Activated naive CD8-positive, alpha-beta T cell treated with anti-CD3 and anti-CD28 coated beads for 36 hours (primary cell): Measurements from ENCODE around the gene KCNK1. TPM values are rescaled to one million over a fixed set of nuclear protein-coding genes. Genes with fewer than 3 reads are reported as not detected.

Experiments used
- DNase-seq: peaks from one replicate; pipeline ENCODE4 v3.0.0; 2021
- H3K27ac Mint-ChIP-seq: one replicate; pipeline ENCODE4 v1.8.0; 2022; ENCODE audit warnings: mild to moderate bottlenecking, moderate library complexity, mixed read lengths
- H3K27me3 Mint-ChIP-seq: one replicate; pipeline ENCODE4 v1.8.0; 2022; ENCODE audit warnings: mild to moderate bottlenecking, mixed read lengths
- H3K36me3 Mint-ChIP-seq: one replicate; pipeline ENCODE4 v1.8.0; 2021; ENCODE audit warnings: mild to moderate bottlenecking, mixed read lengths
- H3K4me1 Mint-ChIP-seq: one replicate; pipeline ENCODE4 v1.8.0; 2021; ENCODE audit warnings: mixed read lengths
- H3K4me3 Mint-ChIP-seq: one replicate; pipeline ENCODE4 v1.8.0; 2022; ENCODE audit warnings: mild to moderate bottlenecking, moderate library complexity, mixed read lengths
- H3K9me3 Mint-ChIP-seq: one replicate; pipeline ENCODE4 v1.8.0; 2022; ENCODE audit warnings: mixed read lengths
- total RNA-seq, 2 experiments: library from RNA; stranded (reverse); gene quantifications; one replicate each; pipeline ENCODE4 v1.2.3, GENCODE V29; 2021

The KCNK1 gene
- total RNA-seq, 2 experiments from 2014 or later, result not detected

DNA sequence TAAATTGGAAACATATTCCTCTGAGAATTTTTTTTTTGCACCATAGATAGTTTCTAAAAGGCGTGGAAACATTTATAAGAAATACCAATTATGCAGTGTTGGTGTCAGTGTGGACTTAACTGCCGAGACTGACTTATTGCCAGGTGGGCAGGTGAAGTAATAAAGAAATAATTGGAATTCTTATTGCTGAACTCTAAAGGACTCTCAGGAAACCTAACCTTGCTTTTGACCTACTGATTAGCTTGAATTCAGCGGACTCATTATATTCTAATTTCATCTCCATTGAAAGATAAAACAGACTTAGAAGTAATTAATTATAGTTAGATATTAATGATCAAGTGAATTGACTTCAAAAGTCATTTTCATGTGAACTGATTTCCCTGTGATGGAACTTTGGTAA is 26.3 kb downstream of the KCNK1 start:
- Mint-ChIP-seq H3K36me3 (peaks cover 2% of the 10 kb centered on the region), H3K27me3 (peaks cover 4% of the 10 kb centered on the region), H3K9me3 (peaks cover 2% of the 10 kb centered on the region), H3K4me1 (no peaks in the 10 kb centered on the region), H3K27ac (no peak overlapping the region), H3K4me3 (no peak overlapping the region)
- no peak for DNase-seq

GRCh38 chr1:233641029-233641428 is 27.1 kb downstream of the KCNK1 start:
- H3K27ac Mint-ChIP-seq, result no peak overlapping the region
- DNase-seq, result no peak
- H3K9me3 Mint-ChIP-seq, result peaks cover 2% of the 10 kb centered on the region
- H3K36me3 Mint-ChIP-seq, result peaks cover 2% of the 10 kb centered on the region
- no peak overlapping the region for H3K4me3 Mint-ChIP-seq
- no peaks in the 10 kb centered on the region for H3K4me1 Mint-ChIP-seq
- H3K27me3 Mint-ChIP-seq, result peaks cover 4% of the 10 kb centered on the region

- no peak overlapping the region for H3K4me3 Mint-ChIP-seq
- no peaks in the 10 kb centered on the region for H3K36me3 Mint-ChIP-seq
- no peaks in the 10 kb centered on the region for H3K27me3 Mint-ChIP-seq
- peaks cover 1% of the 10 kb centered on the region for H3K9me3 Mint-ChIP-seq
- H3K4me1 Mint-ChIP-seq, result no peaks in the 10 kb centered on the region
- H3K27ac Mint-ChIP-seq, result no peak overlapping the region
- DNase-seq, result no peak
Measured at GRCh38 chr1:233647073-233647472, 33.2 kb downstream of the KCNK1 start.

DNA sequence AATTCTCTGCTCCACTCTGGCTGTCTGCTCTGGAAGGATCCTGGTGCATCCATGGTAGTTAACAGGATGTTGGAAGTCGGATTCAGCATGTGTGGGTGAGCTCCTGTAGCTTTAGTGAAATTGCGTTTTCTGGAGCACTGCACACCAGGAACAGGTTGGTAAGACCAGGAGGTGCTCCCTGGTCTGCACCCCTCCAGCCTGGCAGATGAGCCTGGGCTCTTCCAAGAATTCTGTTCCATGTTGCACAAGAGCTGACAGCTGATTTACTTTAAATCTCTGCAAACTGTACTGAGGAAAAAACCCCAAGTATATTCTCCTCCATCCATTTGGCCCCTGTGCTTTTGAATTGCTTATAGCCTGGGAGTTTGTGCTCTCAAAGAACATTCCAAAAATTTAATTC is 33.7 kb downstream of the KCNK1 start:
- Mint-ChIP-seq H3K4me1 (no peaks in the 10 kb centered on the region), H3K27me3 (no peaks in the 10 kb centered on the region), H3K4me3 (no peak overlapping the region), H3K36me3 (no peaks in the 10 kb centered on the region), H3K27ac (no peak overlapping the region), H3K9me3 (peaks cover 1% of the 10 kb centered on the region)
- no peak for DNase-seq

GRCh38 chr1:233651061-233651460 is 37.2 kb downstream of the KCNK1 start:
- Mint-ChIP-seq H3K36me3 (no peaks in the 10 kb centered on the region), H3K4me1 (no peaks in the 10 kb centered on the region), H3K27me3 (no peaks in the 10 kb centered on the region), H3K4me3 (no peak overlapping the region), H3K27ac (no peak overlapping the region), H3K9me3 (peaks cover 1% of the 10 kb centered on the region)
- no peak for DNase-seq

DNA sequence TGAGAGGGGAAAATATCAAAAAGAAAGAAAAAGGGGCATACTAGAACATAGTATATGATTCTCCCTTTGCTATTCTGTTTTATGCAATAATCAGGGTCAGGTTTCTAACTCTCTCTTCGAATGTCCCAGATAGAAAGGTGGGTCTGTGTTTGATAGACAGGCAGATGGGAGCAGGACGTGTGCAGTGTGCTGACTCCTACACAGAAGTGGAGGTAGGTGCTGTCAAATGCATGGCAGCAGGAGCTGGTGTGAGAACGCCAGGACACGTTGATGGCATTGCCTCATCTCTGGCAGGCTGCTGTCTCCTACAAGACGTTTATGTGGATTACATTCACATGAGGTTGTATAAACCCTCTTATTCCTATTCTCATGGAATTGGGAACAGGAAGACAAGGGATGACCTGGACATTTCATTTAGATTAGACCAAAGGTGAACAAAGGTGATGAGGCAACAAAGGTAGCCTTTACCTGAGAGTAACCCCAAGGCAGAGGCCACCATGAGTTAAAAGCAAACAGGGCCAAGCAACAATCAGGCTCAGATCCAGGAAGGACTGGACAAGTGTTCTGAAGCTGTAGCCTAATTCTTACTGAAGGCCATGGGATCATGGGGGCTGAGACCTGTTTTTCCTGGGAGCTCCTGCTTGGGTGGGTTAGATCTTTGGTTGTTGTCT is 37.8 kb downstream of the KCNK1 start:
- no peak overlapping the region for H3K4me3 Mint-ChIP-seq
- H3K36me3 Mint-ChIP-seq, result no peaks in the 10 kb centered on the region
- H3K27ac Mint-ChIP-seq, result no peak overlapping the region
- no peak for DNase-seq
- no peaks in the 10 kb centered on the region for H3K27me3 Mint-ChIP-seq
- H3K4me1 Mint-ChIP-seq, result no peaks in the 10 kb centered on the region
- H3K9me3 Mint-ChIP-seq, result peaks cover 1% of the 10 kb centered on the region

GRCh38 chr1:233652526-233652925 is 38.6 kb downstream of the KCNK1 start:
- H3K36me3 Mint-ChIP-seq, result no peaks in the 10 kb centered on the region

GRCh38 chr1:233654658-233655280 is 40.9 kb downstream of the KCNK1 start:
- H3K27me3 Mint-ChIP-seq, result no peaks in the 10 kb centered on the region
- no peaks in the 10 kb centered on the region for H3K9me3 Mint-ChIP-seq
- no peaks in the 10 kb centered on the region for H3K4me1 Mint-ChIP-seq
- no peak overlapping the region for H3K4me3 Mint-ChIP-seq
- H3K27ac Mint-ChIP-seq, result no peak overlapping the region
- no peaks in the 10 kb centered on the region for H3K36me3 Mint-ChIP-seq
- DNase-seq, result no peak

More at GRCh38 chr1:233652526-233652925, 38.6 kb downstream of the KCNK1 start:
- no peak for DNase-seq
- Mint-ChIP-seq H3K4me3 (no peak overlapping the region), H3K27ac (no peak overlapping the region), H3K27me3 (no peaks in the 10 kb centered on the region), H3K4me1 (no peaks in the 10 kb centered on the region), H3K9me3 (peaks cover 1% of the 10 kb centered on the region)

GRCh38 chr1:233655301-233655740 is 41.4 kb downstream of the KCNK1 start:
- Mint-ChIP-seq H3K9me3 (no peaks in the 10 kb centered on the region), H3K4me3 (no peak overlapping the region), H3K36me3 (no peaks in the 10 kb centered on the region), H3K27ac (no peak overlapping the region), H3K4me1 (no peaks in the 10 kb centered on the region), H3K27me3 (no peaks in the 10 kb centered on the region)
- DNase-seq, result no peak

GRCh38 chr1:233656032-233656635 is 42.2 kb downstream of the KCNK1 start:
- no peak for DNase-seq
- H3K4me3 Mint-ChIP-seq, result no peak overlapping the region
- H3K27me3 Mint-ChIP-seq, result no peaks in the 10 kb centered on the region
- H3K27ac Mint-ChIP-seq, result no peak overlapping the region
- H3K36me3 Mint-ChIP-seq, result no peaks in the 10 kb centered on the region
- no peaks in the 10 kb centered on the region for H3K9me3 Mint-ChIP-seq
- H3K4me1 Mint-ChIP-seq, result no peaks in the 10 kb centered on the region

GRCh38 chr1:233656687-233657086 is 42.8 kb downstream of the KCNK1 start:
- Mint-ChIP-seq H3K27me3 (no peaks in the 10 kb centered on the region), H3K9me3 (no peaks in the 10 kb centered on the region), H3K27ac (no peak overlapping the region), H3K4me1 (no peaks in the 10 kb centered on the region), H3K36me3 (no peaks in the 10 kb centered on the region), H3K4me3 (no peak overlapping the region)
- no peak for DNase-seq

- Mint-ChIP-seq H3K9me3 (no peaks in the 10 kb centered on the region), H3K4me1 (no peaks in the 10 kb centered on the region), H3K27me3 (no peaks in the 10 kb centered on the region), H3K36me3 (no peaks in the 10 kb centered on the region), H3K27ac (no peak overlapping the region), H3K4me3 (no peak overlapping the region)
- no peak for DNase-seq
Measured at GRCh38 chr1:233657466-233657865, 43.6 kb downstream of the KCNK1 start.

DNA sequence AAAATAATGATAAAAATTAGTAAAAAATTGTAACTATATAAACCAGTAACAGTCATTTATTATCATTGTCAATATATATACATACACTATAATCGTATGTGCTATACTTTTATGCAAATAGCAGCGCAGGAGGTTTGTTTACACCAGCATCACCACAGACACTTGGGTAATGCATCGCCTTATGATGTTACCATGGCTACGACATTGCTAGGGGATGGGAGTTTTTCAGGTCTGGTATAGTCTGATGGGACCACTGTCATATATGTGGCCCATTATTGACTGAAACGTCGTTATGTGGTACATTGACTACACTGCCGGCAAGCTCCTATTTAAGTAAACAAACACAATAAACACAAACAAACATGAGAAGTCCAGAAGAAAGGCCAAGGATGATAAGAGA is 45.6 kb downstream of the KCNK1 start:
- DNase-seq, result no peak
- Mint-ChIP-seq H3K4me1 (no peaks in the 10 kb centered on the region), H3K36me3 (no peaks in the 10 kb centered on the region), H3K27ac (no peak overlapping the region), H3K27me3 (no peaks in the 10 kb centered on the region), H3K4me3 (no peak overlapping the region), H3K9me3 (no peaks in the 10 kb centered on the region)

GRCh38 chr1:233661376-233662159 is 47.7 kb downstream of the KCNK1 start:
- Mint-ChIP-seq H3K4me3 (no peak overlapping the region), H3K27ac (no peak overlapping the region), H3K4me1 (no peaks in the 10 kb centered on the region), H3K9me3 (no peaks in the 10 kb centered on the region), H3K27me3 (no peaks in the 10 kb centered on the region), H3K36me3 (no peaks in the 10 kb centered on the region)
- no peak for DNase-seq

- H3K4me1 Mint-ChIP-seq, result no peaks in the 10 kb centered on the region
- no peak overlapping the region for H3K27ac Mint-ChIP-seq
- no peak for DNase-seq
- H3K27me3 Mint-ChIP-seq, result no peaks in the 10 kb centered on the region
- no peaks in the 10 kb centered on the region for H3K9me3 Mint-ChIP-seq
- H3K4me3 Mint-ChIP-seq, result no peak overlapping the region
- no peaks in the 10 kb centered on the region for H3K36me3 Mint-ChIP-seq
Measured at GRCh38 chr1:233662575-233663304, 48.8 kb downstream of the KCNK1 start.
